HFF-Myc (cell line): Measurements from ENCODE around the gene AP2A2.

Source experiments
- DNase-seq: peaks from one replicate; pipeline ENCODE4 v3.0.0-alpha.2; 2011; ENCODE audit warnings: low read depth; ENCODE audit errors: extremely low read depth
- H3K4me3 ChIP-seq: replicated peaks from 2 replicates; pipeline ENCODE4 v1.5.1; 2011; ENCODE audit warnings: low read depth, mild to moderate bottlenecking, control low read depth, low read length
- TF ChIP-seq, protein P1 (sequence below): IDR thresholded peaks from 2 replicates; pipeline ENCODE4 v1.5.1; 2012; ENCODE audit warnings: mild to moderate bottlenecking, low read depth, low read length, control low read depth; ENCODE audit errors: missing control alignments

Gene AP2A2

GRCh38 chr11:952406-953385 is 27.0 kb downstream of the AP2A2 start:
- TF ChIP-seq, protein P1, sequence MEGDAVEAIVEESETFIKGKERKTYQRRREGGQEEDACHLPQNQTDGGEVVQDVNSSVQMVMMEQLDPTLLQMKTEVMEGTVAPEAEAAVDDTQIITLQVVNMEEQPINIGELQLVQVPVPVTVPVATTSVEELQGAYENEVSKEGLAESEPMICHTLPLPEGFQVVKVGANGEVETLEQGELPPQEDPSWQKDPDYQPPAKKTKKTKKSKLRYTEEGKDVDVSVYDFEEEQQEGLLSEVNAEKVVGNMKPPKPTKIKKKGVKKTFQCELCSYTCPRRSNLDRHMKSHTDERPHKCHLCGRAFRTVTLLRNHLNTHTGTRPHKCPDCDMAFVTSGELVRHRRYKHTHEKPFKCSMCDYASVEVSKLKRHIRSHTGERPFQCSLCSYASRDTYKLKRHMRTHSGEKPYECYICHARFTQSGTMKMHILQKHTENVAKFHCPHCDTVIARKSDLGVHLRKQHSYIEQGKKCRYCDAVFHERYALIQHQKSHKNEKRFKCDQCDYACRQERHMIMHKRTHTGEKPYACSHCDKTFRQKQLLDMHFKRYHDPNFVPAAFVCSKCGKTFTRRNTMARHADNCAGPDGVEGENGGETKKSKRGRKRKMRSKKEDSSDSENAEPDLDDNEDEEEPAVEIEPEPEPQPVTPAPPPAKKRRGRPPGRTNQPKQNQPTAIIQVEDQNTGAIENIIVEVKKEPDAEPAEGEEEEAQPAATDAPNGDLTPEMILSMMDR = no peak
- no peak for DNase-seq
- no peak overlapping the region for H3K4me3 ChIP-seq

GRCh38 chr11:953512-953911 is 27.8 kb downstream of the AP2A2 start:
- TF ChIP-seq, protein P1 = no peak
- DNase-seq = no peak
- H3K4me3 ChIP-seq = no peak overlapping the region

- H3K4me3 ChIP-seq = no peak overlapping the region
- TF ChIP-seq, protein P1 = no peak
- DNase-seq = no peak
Measured at GRCh38 chr11:954392-955153, 28.9 kb downstream of the AP2A2 start.

GRCh38 chr11:955154-956063 is 29.7 kb downstream of the AP2A2 start:
- TF ChIP-seq, protein P1 = no peak
- H3K4me3 ChIP-seq = no peak overlapping the region
- DNase-seq = no peak

DNA sequence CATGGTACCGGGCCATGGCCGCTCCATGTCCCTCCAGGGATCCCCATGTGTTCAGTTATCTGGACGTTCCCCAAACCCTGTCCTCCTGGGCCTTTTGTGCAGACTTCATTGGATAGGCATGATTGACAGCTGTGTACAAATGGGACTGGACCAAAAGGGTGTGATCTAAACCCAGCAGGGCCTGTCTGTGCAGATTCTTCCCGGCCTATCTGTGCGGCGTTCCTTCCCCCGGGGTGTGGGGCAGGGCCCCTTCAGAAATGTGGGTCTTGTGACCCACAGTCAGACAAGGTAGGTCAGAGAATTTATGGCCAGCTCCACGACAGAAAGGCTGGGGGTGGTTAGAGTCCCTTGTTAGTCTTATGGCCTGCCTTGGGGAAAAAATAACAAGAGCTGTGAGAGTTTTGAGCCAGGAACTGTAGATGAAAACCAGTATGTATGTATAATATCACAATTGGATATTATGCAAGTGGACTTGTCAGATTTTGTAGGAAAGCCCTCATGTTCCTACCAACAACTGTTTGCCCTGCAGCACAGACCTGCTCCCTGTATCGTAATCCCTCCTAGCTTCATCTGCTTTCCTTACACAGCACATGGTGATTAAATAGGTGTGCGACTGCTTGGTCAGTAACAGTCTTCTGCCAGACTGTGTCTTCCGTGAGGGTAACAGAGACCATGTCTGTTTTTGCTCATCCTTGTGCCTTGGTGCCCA is 31.7 kb downstream of the AP2A2 start:
- TF ChIP-seq, protein P1 = no peak
- H3K4me3 ChIP-seq = no peak overlapping the region
- no peak for DNase-seq
